ENCODE results near the gene PYROXD2. TPM values are rescaled to one million over a fixed set of nuclear protein-coding genes. Genes with fewer than 3 reads are reported as not detected.

The PYROXD2 gene
- total and polyA plus RNA-seq, 2 of the 8 experiments (the other 6 are each of a cell fraction or from before 2014, with no cell fraction given): 3.2 to 5.4 TPM

DNA sequence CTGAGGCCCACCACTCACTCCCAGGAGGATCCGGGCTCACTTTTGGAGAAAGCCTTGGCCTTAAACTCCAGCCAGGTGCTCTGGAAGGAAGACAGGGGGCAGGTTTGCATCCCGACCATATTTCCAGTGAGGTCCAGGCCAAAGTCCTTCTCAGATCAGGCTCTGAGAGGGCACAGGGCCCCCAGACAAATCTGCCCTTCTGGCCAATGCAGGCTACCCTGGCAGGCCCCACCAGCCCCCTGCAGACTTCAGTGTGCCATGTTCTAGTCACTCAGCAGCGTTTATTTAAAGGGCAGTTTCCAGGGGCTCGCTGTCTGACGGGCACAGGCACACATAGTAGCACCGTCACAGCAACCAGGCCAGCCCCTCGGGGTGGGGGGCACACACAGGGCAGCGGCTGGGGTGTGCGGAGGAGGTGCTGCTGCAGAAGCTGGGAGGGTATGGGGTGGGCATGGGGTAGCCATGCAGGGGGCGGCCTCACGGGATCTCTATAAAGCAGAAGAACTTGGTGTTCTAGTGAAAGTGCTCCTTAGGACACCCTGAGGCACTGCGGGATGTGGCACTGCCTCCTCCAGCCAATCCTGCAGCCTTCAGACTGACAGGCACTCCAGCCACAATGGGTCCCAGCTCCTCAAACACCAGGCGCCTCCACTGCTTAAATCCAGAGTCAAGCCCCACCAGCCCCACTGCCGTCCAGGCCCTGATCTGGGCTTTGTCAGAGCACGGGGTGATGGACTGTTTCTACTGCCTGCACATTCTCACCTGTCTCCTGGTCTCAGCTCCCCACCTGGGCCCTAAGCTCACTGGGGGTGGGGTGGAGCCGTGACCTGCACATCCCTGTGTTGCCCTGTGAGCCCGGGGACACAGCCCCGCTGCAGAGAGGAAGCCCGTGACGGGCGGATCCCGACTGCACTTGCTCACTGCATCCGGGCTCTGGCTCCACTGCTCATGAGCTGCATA is 9.6 kb upstream of the PYROXD2 start (continued):
- TF ChIP-seq, protein P1, sequence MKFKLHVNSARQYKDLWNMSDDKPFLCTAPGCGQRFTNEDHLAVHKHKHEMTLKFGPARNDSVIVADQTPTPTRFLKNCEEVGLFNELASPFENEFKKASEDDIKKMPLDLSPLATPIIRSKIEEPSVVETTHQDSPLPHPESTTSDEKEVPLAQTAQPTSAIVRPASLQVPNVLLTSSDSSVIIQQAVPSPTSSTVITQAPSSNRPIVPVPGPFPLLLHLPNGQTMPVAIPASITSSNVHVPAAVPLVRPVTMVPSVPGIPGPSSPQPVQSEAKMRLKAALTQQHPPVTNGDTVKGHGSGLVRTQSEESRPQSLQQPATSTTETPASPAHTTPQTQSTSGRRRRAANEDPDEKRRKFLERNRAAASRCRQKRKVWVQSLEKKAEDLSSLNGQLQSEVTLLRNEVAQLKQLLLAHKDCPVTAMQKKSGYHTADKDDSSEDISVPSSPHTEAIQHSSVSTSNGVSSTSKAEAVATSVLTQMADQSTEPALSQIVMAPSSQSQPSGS (IDR thresholded peaks at IDR 0.05; ENCODE audit: low read length): no peak
- TF ChIP-seq EZH2 (IDR thresholded peaks at IDR 0.05; ENCODE audit: low read depth, low read length, severe bottlenecking) (no peak), KDM5A (IDR thresholded peaks at IDR 0.05; ENCODE audit: low read length) (no peak)

Data from H1 (cell line).